Limb (tissue), 2 donors: ENCODE measurements around the gene HOXA10.
A peak's percentile ranks its signal among the peaks of the same experiment; 100 is the strongest.

Experiments
- DNase-seq, 2 donors: peaks; one replicate each; pipeline ENCODE4 v3.0.0-alpha.2; 2016; ENCODE audit errors: extremely low spot score in 2 of 2

HOXA10 gene

GRCh38 chr7:27157702-27158431 lies 16.3 kb downstream of the HOXA10 start:
- DNase-seq: peak in 1 of 2 donors; percentile 59

- no peak for DNase-seq
These were observed 17.0 kb downstream of the HOXA10 start for GRCh38 chr7:27156916-27157701.

GRCh38 chr7:27156508-27156898 lies 17.6 kb downstream of the HOXA10 start, which contains the start of gene HOXA7:
HOXA7 (minus strand) TSS chr7:27156675; CDS start chr7:27156545, 130 bp downstream.
- DNase-seq: peak; percentile 86 to 92

GRCh38 chr7:27155816-27156507 lies 18.2 kb downstream of the HOXA10 start:
- DNase-seq: no peak

GRCh38 chr7:27154901-27155815 lies 19.0 kb downstream of the HOXA10 start:
- DNase-seq: peak in 1 of 2 donors; percentile 65

- peak in 1 of 2 donors; percentile 40 for DNase-seq
These were observed 19.8 kb downstream of the HOXA10 start for GRCh38 chr7:27154369-27154768.

GRCh38 chr7:27153526-27153925 lies 20.6 kb downstream of the HOXA10 start:
- DNase-seq: peak in 1 of 2 donors; percentile 37

GRCh38 chr7:27152816-27153442 lies 21.2 kb downstream of the HOXA10 start:
- no peak for DNase-seq

GRCh38 chr7:27151931-27152815 lies 21.9 kb downstream of the HOXA10 start, which contains the start of gene HOXA3:
HOXA3 (minus strand) TSS chr7:27152583; CDS start chr7:27110640, 41,943 bp downstream.
- DNase-seq: peak; percentile 84 to 88

GRCh38 chr7:27151341-27151930 lies 22.7 kb downstream of the HOXA10 start:
- DNase-seq: peak in 1 of 2 donors; percentile 71

- DNase-seq: peak; percentile 84 to 92
These were observed 23.4 kb downstream of the HOXA10 start for GRCh38 chr7:27150568-27151340.

- no peak for DNase-seq
These were observed 24.1 kb downstream of the HOXA10 start for GRCh38 chr7:27149842-27150567.

- peak in 1 of 2 donors; percentile 55 for DNase-seq
These were observed 25.1 kb downstream of the HOXA10 start for GRCh38 chr7:27148756-27149641.

- peak in 1 of 2 donors; percentile 53 for DNase-seq
These were observed 25.9 kb downstream of the HOXA10 start for GRCh38 chr7:27148031-27148755.

GRCh38 chr7:27147199-27148030 lies 26.7 kb downstream of the HOXA10 start, which contains the start of gene HOXA6:
HOXA6 (minus strand) TSS chr7:27147774; CDS start chr7:27147749, 25 bp downstream.
- peak in 1 of 2 donors; percentile 86 for DNase-seq
